HG02759 (cell line): ENCODE results near the gene PINLYP.
A peak's percentile ranks its signal among the peaks of the same experiment; 100 is the strongest.
"Not testable (repeated sequence)": the region's sequence is repeated elsewhere in the genome, so short reads cannot be mapped to it uniquely, and the experiment has no call there.

ENCODE experiments used
- ATAC-seq: cut with Tn5 transposase; IDR thresholded peaks from one replicate; pipeline ENCODE4 v1.9.1; 2021; ENCODE audit warnings: mild to moderate bottlenecking, moderate library complexity; ENCODE audit not compliant: unreplicated experiment

PINLYP gene

GRCh38 chr19:43578787-43579186, 3.2 kb downstream of the PINLYP start:
- ATAC-seq: no peak

DNA sequence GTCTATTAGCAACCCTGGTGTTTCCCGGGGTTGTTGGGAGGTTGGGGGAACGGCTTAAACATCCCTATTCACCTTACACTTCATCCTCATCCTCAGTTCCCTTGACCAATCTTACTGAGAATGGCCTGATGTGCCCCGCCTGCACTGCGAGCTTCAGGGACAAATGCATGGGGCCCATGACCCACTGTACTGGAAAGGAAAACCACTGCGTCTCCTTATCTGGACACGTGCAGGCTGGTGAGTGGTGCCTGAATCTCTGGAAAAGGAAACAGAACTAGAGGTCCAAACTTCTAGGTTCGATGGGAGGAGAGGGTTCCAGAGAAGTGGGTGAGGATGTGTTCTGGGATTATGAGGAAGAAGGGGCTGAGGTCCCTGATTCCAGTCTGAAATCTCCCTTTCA, 5.9 kb downstream of the PINLYP start:
- no peak for ATAC-seq

DNA sequence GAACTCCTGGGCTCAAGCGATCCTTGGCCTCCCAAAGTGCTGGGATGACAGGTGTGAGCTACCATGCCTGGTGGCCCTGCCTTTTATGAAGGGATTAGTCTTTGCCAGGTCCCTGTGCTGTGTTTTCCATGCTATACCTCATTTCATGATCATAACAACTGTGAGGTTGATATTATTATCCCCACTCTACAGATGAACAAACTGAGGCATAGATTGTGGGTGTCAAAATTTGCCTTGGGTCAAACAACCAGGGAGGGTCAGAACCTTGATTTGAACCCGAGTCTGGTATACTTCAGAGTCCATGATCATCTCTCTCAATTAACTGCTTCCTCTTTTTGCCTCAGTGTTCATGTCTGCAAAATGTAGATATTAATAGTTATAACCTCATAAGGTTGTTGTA, 6.9 kb downstream of the PINLYP start:
- ATAC-seq: no peak

DNA sequence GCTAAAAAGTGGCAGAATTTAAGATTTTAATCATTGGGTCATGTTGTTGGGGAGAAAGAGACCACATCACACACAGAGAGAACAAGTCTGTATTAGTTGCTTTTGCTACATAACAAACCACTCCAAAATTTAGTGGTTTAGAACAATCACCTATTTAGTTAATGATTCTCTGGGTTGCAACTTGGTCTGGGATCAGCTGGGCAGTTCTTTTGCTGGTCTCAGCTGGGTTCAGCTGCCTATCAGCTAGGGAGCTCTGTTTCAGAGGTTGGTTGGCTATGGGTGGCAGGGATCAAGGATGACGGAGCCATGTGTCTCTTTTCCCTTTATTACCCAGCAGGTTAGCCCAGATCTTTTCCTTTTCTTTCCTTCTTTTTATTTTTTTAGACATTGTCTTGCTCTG, 8.9 kb downstream of the PINLYP start:
- peak; percentile 42 for ATAC-seq

GRCh38 chr19:43586346-43586745, 10.7 kb downstream of the PINLYP start:
- ATAC-seq: no peak

GRCh38 chr19:43587029-43587428, 11.4 kb downstream of the PINLYP start:
- ATAC-seq: not testable (repeated sequence)

DNA sequence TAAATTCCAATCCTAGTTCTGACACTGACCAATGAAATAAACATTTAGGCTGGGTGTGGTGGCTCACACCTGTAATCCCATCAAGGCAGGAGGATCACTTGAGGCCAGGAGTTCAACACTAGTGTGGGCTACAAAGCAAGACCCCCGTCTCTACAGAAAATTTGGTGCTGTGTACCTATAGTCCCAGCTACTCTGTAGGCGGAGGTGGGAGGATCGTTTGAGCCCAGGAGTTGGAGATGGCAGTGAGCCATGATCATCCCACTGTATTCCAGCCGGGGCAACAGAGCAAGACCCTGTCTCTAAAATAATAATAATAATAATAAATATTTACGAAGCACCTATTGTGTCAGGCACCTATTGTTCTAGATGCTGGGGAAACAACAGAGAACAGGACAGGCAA, 13.7 kb downstream of the PINLYP start:
- ATAC-seq: no peak

DNA sequence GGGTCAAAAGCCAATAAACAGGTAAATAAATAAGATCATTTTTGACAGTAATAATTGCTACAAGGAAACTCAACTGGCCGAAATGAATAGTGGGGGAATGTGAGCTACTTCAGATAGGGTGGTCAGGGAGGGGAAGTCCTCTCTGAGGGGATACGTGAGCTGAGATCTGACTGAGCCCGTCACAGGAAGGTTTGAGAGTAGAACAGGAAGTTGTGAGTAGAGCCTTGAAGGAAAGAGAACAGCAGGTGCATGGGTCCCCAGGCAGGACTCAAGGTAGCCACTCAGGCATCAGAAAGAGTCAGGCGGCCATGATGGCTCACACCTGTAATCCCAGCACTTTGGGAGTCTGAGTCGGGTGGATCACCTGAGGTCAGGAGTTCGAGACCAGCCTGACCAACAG, 14.1 kb downstream of the PINLYP start:
- ATAC-seq: no peak

GRCh38 chr19:43591904-43592772, 16.5 kb downstream of the PINLYP start:
- ATAC-seq: no peak

- no peak for ATAC-seq
Observed at GRCh38 chr19:43592800-43593350, 17.3 kb downstream of the PINLYP start.

DNA sequence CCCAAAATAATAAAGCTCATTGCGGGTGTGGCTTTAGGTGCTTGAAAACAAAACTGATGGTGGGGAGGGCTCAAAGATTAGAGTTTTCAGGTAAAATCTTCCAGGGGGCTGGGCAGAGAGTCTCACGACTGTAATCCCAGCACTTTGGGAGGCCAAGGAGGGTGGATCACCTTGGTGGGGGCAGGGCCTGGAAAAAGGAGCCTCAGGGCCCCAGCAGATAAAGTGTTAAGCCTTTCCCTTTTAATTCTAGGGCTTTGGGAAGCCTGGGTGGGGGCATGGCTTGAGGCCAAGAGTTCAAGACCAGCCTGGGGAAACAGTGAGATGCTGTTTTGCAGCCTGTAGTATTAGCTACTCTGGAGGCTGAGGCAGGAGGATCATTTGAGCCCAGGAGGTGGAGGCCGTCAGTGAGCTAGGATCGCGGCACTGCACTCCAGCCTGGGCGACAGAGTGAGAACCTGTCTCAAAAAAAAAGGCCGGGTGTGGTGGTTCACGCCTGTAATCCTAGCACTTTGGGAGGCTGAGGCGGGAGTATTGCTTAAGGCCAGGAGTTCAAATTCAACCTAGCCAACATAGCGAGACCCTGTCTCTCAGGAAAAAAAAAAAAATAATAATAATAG, 18.6 kb downstream of the PINLYP start:
- no peak for ATAC-seq

DNA sequence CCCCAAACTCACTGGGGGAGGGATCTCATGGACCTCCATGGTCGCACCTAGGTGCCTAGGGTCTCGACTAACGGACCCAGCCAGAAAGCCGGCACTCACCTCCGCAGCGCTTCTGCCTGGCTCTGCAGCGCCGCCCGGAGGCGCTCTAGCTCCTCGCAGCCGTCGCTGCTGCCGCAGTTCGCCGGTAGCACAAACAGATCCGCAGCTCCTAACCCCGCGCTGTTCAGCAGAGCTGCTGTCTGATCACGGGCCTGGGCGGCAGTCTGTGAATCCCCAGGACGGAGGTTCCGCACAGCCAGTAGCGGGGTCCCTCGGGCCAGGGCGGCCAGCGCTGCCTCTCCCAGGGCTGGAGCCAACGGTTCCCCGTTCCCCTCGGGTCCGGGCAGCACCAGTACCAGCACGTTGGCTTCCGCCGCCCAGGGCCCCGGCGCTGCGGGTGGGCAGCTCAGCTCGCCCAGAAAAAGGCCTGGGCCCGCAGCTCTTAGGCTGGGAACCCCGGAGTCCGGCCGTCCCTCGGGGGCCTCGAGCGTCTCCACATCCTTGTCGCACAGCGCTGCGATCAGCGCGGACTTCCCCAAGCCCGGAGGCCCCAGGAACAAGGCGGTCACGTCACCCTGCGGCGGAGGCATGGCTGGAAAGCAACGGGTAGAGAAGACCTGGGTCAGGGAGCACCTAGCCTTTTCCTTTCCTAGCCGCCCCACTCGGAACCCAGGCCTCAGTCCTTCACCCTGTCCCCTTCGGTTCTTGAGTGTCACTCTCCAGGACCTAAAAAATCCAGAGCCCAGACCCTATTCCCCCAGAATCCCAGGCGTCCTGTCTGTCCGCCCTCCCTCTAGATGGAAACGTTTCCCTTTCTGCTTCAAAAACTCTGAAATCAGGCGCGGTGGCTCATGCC, 19.4 kb downstream of the PINLYP start:
- ATAC-seq: peak; percentile 33

DNA sequence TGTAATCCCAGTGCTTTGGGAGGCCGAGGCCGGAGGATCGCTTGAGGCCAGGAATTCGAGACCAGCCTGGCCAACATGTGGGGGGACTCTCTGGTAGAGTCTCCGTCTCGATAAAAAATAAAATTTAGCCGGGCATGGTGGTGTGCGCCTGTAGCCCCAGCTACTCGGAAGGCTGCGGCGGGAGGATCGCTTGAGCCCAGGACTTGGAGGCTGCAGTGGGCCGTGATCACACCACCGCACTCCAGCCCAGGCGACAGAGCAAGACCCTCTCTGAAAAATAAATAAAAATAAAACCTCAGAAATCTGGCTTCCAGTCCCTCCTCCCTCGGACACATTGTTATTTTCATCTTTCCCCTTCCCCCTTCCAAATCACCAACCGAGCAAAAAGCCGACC, 20.0 kb downstream of the PINLYP start:
- peak; percentile 9 for ATAC-seq

- peak; percentile 89 for ATAC-seq
Observed at GRCh38 chr19:43595999-43596841, 20.6 kb downstream of the PINLYP start, which contains the start of the genes IRGQ and ZNF576. Gene IRGQ, minus strand, starts transcription at chr19:43596134. Its CDS starts 796 bp downstream, at chr19:43595338. Gene ZNF576, plus strand, starts transcription at chr19:43596595. Its CDS starts 514 bp downstream, at chr19:43597109.

DNA sequence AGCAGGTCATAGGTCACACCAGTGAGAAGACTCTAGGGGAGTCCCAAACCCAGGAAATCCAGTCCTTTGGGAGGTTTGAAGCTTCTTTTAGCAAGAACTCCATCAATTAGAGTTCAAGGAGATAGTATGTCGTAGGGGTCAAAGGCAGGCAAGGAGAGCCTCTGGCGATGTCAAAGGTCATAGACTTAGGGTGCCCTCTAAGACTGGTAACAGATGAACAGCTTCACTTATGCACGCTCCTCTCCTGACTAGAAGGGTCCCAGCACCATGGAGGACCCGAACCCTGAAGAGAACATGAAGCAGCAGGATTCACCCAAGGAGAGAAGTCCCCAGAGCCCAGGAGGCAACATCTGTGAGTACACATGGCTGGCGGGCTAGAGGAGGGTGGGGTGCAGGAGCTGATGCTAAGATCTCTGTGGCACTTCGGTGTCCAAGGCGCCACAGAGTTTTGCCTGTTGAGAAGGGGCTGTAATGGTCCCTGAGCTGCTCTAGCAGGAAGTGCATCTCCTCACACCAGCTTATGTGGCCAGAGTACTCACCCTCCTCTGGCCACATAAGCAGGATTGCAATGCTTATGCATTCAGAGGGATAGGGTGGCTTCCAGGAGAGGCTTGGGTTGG, 21.4 kb downstream of the PINLYP start:
- ATAC-seq: no peak

DNA sequence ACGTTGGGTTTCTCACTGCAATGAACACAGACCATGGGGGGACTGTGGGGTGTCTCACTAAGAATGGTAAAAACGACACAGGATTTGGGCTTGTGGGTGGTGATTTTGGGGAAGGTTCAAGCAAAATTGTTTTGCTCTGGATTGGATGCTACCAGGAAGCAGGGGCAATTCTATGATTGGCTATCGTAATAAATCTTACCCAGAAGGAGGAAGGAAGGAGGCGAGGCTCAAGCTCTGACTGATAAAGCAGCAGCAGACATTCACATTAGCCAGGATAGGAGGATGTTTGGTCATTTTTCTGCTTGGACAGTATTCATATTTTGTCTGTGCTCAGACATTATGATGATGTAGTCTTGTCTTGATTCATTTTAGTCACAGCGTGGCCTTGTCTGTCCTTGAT, 22.3 kb downstream of the PINLYP start:
- no peak for ATAC-seq

DNA sequence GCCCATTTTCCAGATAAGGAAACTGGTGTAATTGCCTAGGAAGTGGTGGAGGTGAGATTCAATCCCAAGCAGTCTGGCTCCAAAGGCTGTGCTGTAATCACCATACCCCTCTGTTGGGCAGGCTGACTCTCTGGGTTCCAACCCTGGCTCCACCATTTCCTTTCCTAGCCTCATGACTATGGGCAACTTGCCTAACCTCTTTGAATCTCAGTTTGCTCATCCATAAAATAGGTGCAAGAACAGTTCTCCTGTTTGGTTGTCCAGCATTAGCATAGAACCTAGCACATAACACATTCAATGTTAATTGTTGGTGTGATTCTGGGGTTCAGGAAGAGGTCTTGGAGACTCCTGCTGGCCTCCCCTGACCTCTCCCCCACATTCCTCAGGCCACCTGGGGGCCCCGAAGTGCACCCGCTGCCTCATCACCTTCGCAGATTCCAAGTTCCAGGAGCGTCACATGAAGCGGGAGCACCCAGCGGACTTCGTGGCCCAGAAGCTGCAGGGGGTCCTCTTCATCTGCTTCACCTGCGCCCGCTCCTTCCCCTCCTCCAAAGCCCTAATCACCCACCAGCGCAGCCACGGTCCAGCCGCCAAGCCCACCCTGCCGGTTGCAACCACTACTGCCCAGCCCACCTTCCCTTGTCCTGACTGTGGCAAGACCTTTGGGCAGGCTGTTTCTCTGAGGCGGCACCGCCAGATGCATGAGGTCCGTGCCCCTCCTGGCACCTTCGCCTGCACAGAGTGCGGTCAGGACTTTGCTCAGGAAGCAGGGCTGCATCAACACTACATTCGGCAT, 23.0 kb downstream of the PINLYP start:
- ATAC-seq: no peak

- no peak for ATAC-seq
Observed at GRCh38 chr19:43599635-43600295, 24.2 kb downstream of the PINLYP start.
